HS-27A (cell line): ENCODE data around the gene VWA5B1.

Experiments used
- DNase-seq: peaks from one replicate; pipeline ENCODE4 v3.0.0-alpha.2; 2012; ENCODE audit warnings: low read depth, missing footprints

Gene VWA5B1

GRCh38 chr1:20390589-20391331 is 100.1 kb downstream of the VWA5B1 start:
- no peak for DNase-seq

GRCh38 chr1:20395255-20395654 is 104.6 kb downstream of the VWA5B1 start:
- no peak for DNase-seq

- no peak for DNase-seq
These were observed 108.1 kb downstream of the VWA5B1 start for GRCh38 chr1:20398744-20399143.

- DNase-seq = no peak
These were observed 108.5 kb downstream of the VWA5B1 start for GRCh38 chr1:20399196-20399595.

GRCh38 chr1:20399606-20400180 is 109.0 kb downstream of the VWA5B1 start:
- DNase-seq = no peak

GRCh38 chr1:20400341-20401177 is 109.9 kb downstream of the VWA5B1 start:
- DNase-seq = no peak

- no peak for DNase-seq
These were observed 110.8 kb downstream of the VWA5B1 start for GRCh38 chr1:20401405-20402010.

GRCh38 chr1:20402585-20403422 is 112.1 kb downstream of the VWA5B1 start:
- no peak for DNase-seq

- DNase-seq = no peak
These were observed 112.9 kb downstream of the VWA5B1 start for GRCh38 chr1:20403423-20404145.

GRCh38 chr1:20404466-20404865 is 113.8 kb downstream of the VWA5B1 start:
- DNase-seq = no peak
